ENCODE results near the gene KRTAP4-3. TPM values are rescaled to one million over a fixed set of nuclear protein-coding genes. Genes with fewer than 3 reads are reported as not detected.

KRTAP4-3 gene
- total and polyA plus RNA-seq, 2 of the 8 experiments (the other 6 are each of a cell fraction or from before 2014, with no cell fraction given), result not detected

DNA sequence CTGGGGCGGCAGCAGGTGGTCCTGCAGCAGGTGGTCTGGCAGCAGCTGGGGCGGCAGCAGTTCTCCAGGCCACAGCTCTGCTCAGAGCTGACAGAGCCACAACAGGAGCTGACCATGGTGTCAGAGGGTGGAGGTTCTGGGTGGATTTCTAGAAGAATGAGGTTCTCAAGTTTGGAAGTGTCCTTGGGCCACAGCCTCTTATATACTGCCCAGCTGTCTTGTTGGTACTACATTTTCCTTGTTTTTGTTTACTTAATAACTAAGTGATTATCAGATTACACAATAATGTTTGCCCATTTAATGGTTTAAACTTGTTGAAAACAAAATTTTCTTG, 18.4 kb downstream of the KRTAP4-3 start, which contains the start of gene KRTAP4-5:
KRTAP4-5 (minus strand) TSS at position 174 of the 334 bp plus-strand sequence; CDS start at position 116, 58 bp downstream.
- H3K79me2 ChIP-seq (ENCODE audit: control insufficient read depth in 1 of 2, insufficient read depth in 2 of 2, low read length in 2 of 2), result no peaks in the 10 kb centered on the region
- no peak within 1 kb of the TSS for H2AFZ ChIP-seq (ENCODE audit: low read length)
- no peak within 1 kb of the TSS for H2BK12ac ChIP-seq (ENCODE audit: low read depth, low read length)
- no peak within 1 kb of the TSS for H3K4me2 ChIP-seq (ENCODE audit: insufficient read depth in 1 of 2, low read depth in 2 of 2, low read length in 2 of 2)
- no peak within 1 kb of the TSS for H3K27ac ChIP-seq (ENCODE audit: low read depth, low read length)
- H2BK20ac ChIP-seq (ENCODE audit: low read length), result no peak within 1 kb of the TSS
- no peaks in the 10 kb centered on the region for H3K9me3 ChIP-seq (ENCODE audit: insufficient read depth in 2 of 2, low read depth in 1 of 2, low read length in 1 of 2)
- H3K14ac ChIP-seq (ENCODE audit: insufficient read length), result no peak within 1 kb of the TSS
- no peak within 1 kb of the TSS for H2BK5ac ChIP-seq (ENCODE audit: low read depth, low read length)
- no peak within 1 kb of the TSS for H2BK15ac ChIP-seq (ENCODE audit: low read length)
- H4K20me1 ChIP-seq (replicated peaks in 1 of 2; ENCODE audit: control insufficient read depth in 1 of 2, insufficient read depth in 2 of 2, low read length in 2 of 2), result no peaks in the 10 kb centered on the region
- H3K56ac ChIP-seq (replicated peaks; ENCODE audit: insufficient read length, low read depth, low read length), result no peak within 1 kb of the TSS
- no peak within 1 kb of the TSS for H3K4me3 ChIP-seq (ENCODE audit: extremely low read depth in 1 of 4, insufficient read depth in 2 of 4, low read depth in 3 of 4, low read length in 4 of 4)
- H3K79me1 ChIP-seq (ENCODE audit: low read depth, low read length), result no peaks in the 10 kb centered on the region
- no peak within 1 kb of the TSS for H2AK5ac ChIP-seq (ENCODE audit: low read depth, low read length)
- no peaks in the 10 kb centered on the region for H3K4me1 ChIP-seq (replicated peaks in 1 of 4; ENCODE audit: control insufficient read depth in 3 of 4, insufficient read depth in 4 of 4, low read length in 3 of 4)
- ChIA-PET CTCF (ENCODE audit: partially characterized antibody) (interaction anchor here (0.9 kb wide), 2 partner anchors 9 to 26 kb away, joined by 3 read pairs; no protein-coding TSS in a partner anchor), POLR2A (ENCODE audit: partially characterized antibody) (no interaction called here)
- no peak within 1 kb of the TSS for H4K91ac ChIP-seq (replicated peaks; ENCODE audit: insufficient read length, low read length)
- H3K4ac ChIP-seq (replicated peaks; ENCODE audit: insufficient read length, low read depth, low read length), result no peak within 1 kb of the TSS
- no peak for FAIRE-seq
- no peak within 1 kb of the TSS for H3K23ac ChIP-seq (ENCODE audit: insufficient read length)
- 50% methylated on average over 2 of the region's 2 CpGs; no CpG with 5 or more reads in 1 of the 2 experiments for WGBS, 2 experiments (ENCODE audit: extremely low coverage in 1 of 2, insufficient coverage in 1 of 2, insufficient read length in 1 of 2, insufficient replicate concordance in 2 of 2, low coverage in 1 of 2, low lambda C conversion rate in 2 of 2, missing lambda C conversion rate in 1 of 2)
- H4K5ac ChIP-seq (ENCODE audit: insufficient read length, low read depth, low read length), result no peak within 1 kb of the TSS
- H3K27me3 ChIP-seq (replicated peaks in 1 of 4; ENCODE audit: control insufficient read depth in 3 of 4, extremely low read depth in 1 of 4, insufficient read depth in 3 of 4, low read length in 3 of 4), result no peaks in the 10 kb centered on the region
- no peak within 1 kb of the TSS for H2BK120ac ChIP-seq (replicated peaks; ENCODE audit: low read depth, low read length)
- no peak for DNase-seq (ENCODE audit: low read depth in 1 of 2, low spot score in 2 of 2)
- no peak within 1 kb of the TSS for H4K8ac ChIP-seq (ENCODE audit: extremely low read depth, insufficient read depth, low read length)
- no peak within 1 kb of the TSS for H3K9ac ChIP-seq (replicated peaks in 1 of 4; ENCODE audit: extremely low read depth in 1 of 4, low read depth in 3 of 4, low read length in 3 of 4)
- no peak within 1 kb of the TSS for H3K18ac ChIP-seq (ENCODE audit: extremely low read depth, low read length)
- no peaks in the 10 kb centered on the region for H3K36me3 ChIP-seq (ENCODE audit: control insufficient read depth in 2 of 4, insufficient read depth in 4 of 4, low read length in 3 of 4)
- H3K23me2 ChIP-seq (ENCODE audit: low read depth, low read length), result peaks cover 2% of the 10 kb centered on the region; the same call in 1 of the 2 replicates
- no peak for TF ChIP-seq JUN (IDR thresholded peaks at IDR 0.05; ENCODE audit: low read depth, low read length)
- no peak for TF ChIP-seq POU5F1 (IDR thresholded peaks at IDR 0.05; ENCODE audit: low read depth, low read length)

Data from H1 (cell line).